Kidney (tissue), 14 donors: ENCODE data around the gene PARD6A. TPM values are rescaled to one million over a fixed set of nuclear protein-coding genes. Genes with fewer than 3 reads are reported as not detected.
A peak's percentile ranks its signal among the peaks of the same experiment; 100 is the strongest.

Experiments
- DNase-seq, 5 donors: peaks; one replicate each; pipeline ENCODE4 v3.0.0-alpha.2; 2013 to 2020
- FAIRE-seq: peaks from 2 replicates; lab custom pipeline; 2012; peaks lifted over from hg19 to GRCh38; lab: Jason Lieb, UNC
- H3K27ac ChIP-seq, 2 donors: one replicate each; pipeline ENCODE4 v1.7.0; 2013; ENCODE audit warnings: low read depth in 2 of 2, low read length in 2 of 2, inconsistent platforms in 1 of 2
- H3K27me3 ChIP-seq: one replicate; pipeline ENCODE4 v1.7.1; 2013; ENCODE audit warnings: low read length, inconsistent platforms; ENCODE audit not compliant: control insufficient read depth, insufficient read depth
- H3K36me3 ChIP-seq, 3 donors: one replicate each; pipeline versions ENCODE4 v1.7.0 to v1.7.1; 2013; ENCODE audit warnings: low read length in 3 of 3, control low read depth in 1 of 3, inconsistent platforms in 1 of 3; ENCODE audit not compliant: insufficient read depth in 3 of 3, control insufficient read depth in 2 of 3
- H3K4me1 ChIP-seq, 3 donors: one replicate each; pipeline versions ENCODE4 v1.7.0 to v1.7.1; 2013; ENCODE audit warnings: low read length in 3 of 3, inconsistent platforms in 1 of 3, low read depth in 1 of 3; ENCODE audit not compliant: control insufficient read depth in 2 of 3, insufficient read depth in 2 of 3
- H3K4me3 ChIP-seq, 3 donors: one replicate each; pipeline versions ENCODE4 v1.7.0 to v1.8.1; 2013; ENCODE audit warnings: low read length in 3 of 3, control low read depth in 1 of 3, inconsistent platforms in 1 of 3
- H3K9ac ChIP-seq, 3 donors: one replicate each; pipeline versions ENCODE4 v1.7.0 to v1.7.1; 2013; ENCODE audit warnings: low read length in 3 of 3, control low read depth in 1 of 3, inconsistent platforms in 1 of 3
- H3K9me3 ChIP-seq, 3 donors: one replicate each; pipeline versions ENCODE4 v1.7.0 to v1.7.1; 2013; ENCODE audit warnings: low read length in 3 of 3, control low read depth in 1 of 3, inconsistent platforms in 1 of 3; ENCODE audit not compliant: control insufficient read depth in 2 of 3, insufficient read depth in 1 of 3
- CTCF ChIP-seq: IDR thresholded peaks from 3 replicates; pipeline ENCODE4 v1.5.1; 2012; ENCODE audit warnings: mild to moderate bottlenecking, moderate library complexity, borderline replicate concordance; ENCODE audit not compliant: insufficient read depth; ENCODE audit errors: extremely low read depth
- intact Hi-C: fragments of 100-400 bp; cut with DNase I; formaldehyde crosslinking; loops from one replicate; pipeline ENCODE4 v1.11.1; 2022
- polyA plus RNA-seq: library from polyadenylated mRNA; stranded (reverse); fragments of 350-450 nt; fragmentation: Illumina TruSeq; extraction: RNeasy Lipid Tissue Mini Kit (QIAGEN cat#74804); gene quantifications from one replicate; pipeline ENCODE4 v1.2.3, GENCODE V29; 2014; ENCODE audit warnings: low read depth, low replicate concordance; ENCODE audit not compliant: insufficient read depth
- total RNA-seq: library from RNA; stranded (reverse); fragmentation: NEBNext Ultra II Directional; extraction: Animal tissue kit (Norgen Biotek cat#: 25700); gene quantifications from one replicate; pipeline ENCODE4 v1.2.1, GENCODE V29; 2021
- donor health status: control.
- donor health status: control.
- donor health status: control.
- donor health status: control.
- donor health status: control.
- donor health status: DM: yes; HTN: yes; CAD: no.
- donor health status: Normal renal cell carcinoma (clear cell type).

The PARD6A gene
- total and polyA plus RNA-seq, 2 donors from 2014 or later: 6.1 to 17.1 TPM

GRCh38 chr16:67655363-67655762 is 5.4 kb upstream of the PARD6A start:
- Histone ChIP-seq H3K4me3 (no peak overlapping the region), H3K4me1 (peaks cover 0 to 15% (median 3%) of the 10 kb centered on the region in 3 donors), H3K36me3 (no peaks in the 10 kb centered on the region), H3K27ac (no peak overlapping the region), H3K27me3 (peaks cover 9% of the 10 kb centered on the region), H3K9ac (no peak overlapping the region), H3K9me3 (no peaks in the 10 kb centered on the region)
- no peak for TF ChIP-seq CTCF
- FAIRE-seq (no peak), DNase-seq (peak in 1 of 5 donors; percentile 29)
- intact Hi-C loops: no loop called here

- H3K36me3 ChIP-seq: no peaks in the 10 kb centered on the region
- DNase-seq: peak in 1 of 5 donors; percentile 69
- no peaks in the 10 kb centered on the region for H3K9me3 ChIP-seq
- FAIRE-seq: no peak
- no peak overlapping the region for H3K9ac ChIP-seq
- TF ChIP-seq CTCF: no peak
- no peak overlapping the region for H3K27ac ChIP-seq
- intact Hi-C loops: no loop called here
- peaks cover 0 to 21% (median 3%) of the 10 kb centered on the region in 3 donors for H3K4me1 ChIP-seq
- H3K27me3 ChIP-seq: peaks cover 4% of the 10 kb centered on the region
- H3K4me3 ChIP-seq: no peak overlapping the region
Observed at GRCh38 chr16:67656344-67657016, 4.3 kb upstream of the PARD6A start.

GRCh38 chr16:67657017-67657608 is 3.6 kb upstream of the PARD6A start:
- Histone ChIP-seq H3K9ac (no peak overlapping the region), H3K4me3 (no peak overlapping the region), H3K27me3 (peaks cover 4% of the 10 kb centered on the region), H3K27ac (no peak overlapping the region), H3K9me3 (no peaks in the 10 kb centered on the region), H3K4me1 (peaks cover 0 to 23% (median 3%) of the 10 kb centered on the region in 3 donors), H3K36me3 (no peaks in the 10 kb centered on the region)
- intact Hi-C loops: no loop called here
- DNase-seq (peak in 1 of 5 donors; percentile 52), FAIRE-seq (no peak)
- no peak for TF ChIP-seq CTCF
